Cardiac muscle cell (in vitro differentiated cells and primary cell): ENCODE measurements around the gene SRP72. TPM values are rescaled to one million over a fixed set of nuclear protein-coding genes. Genes with fewer than 3 reads are reported as not detected.

Experiments used
- DNase-seq, 2 donors: peaks; one replicate each; pipeline versions ENCODE4 v3.0.0 to v3.0.0-alpha.2; 2010 to 2017; ENCODE audit warnings: low read depth in 1 of 2, low spot score in 1 of 2
- H3K27ac ChIP-seq: fragments of 200-600 bp; sonication (generic); 2 replicates; pipeline ENCODE4 v1.5.1; 2016
- H3K27me3 ChIP-seq: fragments of 200-600 bp; sonication (generic); 2 replicates; pipeline ENCODE4 v1.6.0; 2016; ENCODE audit warnings: control low read depth
- H3K36me3 ChIP-seq: fragments of 200-600 bp; sonication (generic); 2 replicates; pipeline ENCODE4 v1.5.1; 2016; ENCODE audit warnings: control low read depth
- H3K4me1 ChIP-seq: fragments of 200-600 bp; sonication (generic); 2 replicates; pipeline ENCODE4 v1.8.1; 2017; ENCODE audit warnings: low read depth, mild to moderate bottlenecking, mixed run types
- H3K4me3 ChIP-seq: fragments of 200-600 bp; sonication (generic); 2 replicates; pipeline ENCODE4 v1.5.1; 2016; ENCODE audit warnings: mild to moderate bottlenecking
- H3K9me3 ChIP-seq: fragments of 200-600 bp; sonication (generic); 2 replicates; pipeline ENCODE4 v1.5.1; 2017; ENCODE audit warnings: low read depth, mild to moderate bottlenecking, control low read depth
- polyA plus RNA-seq: library from polyadenylated mRNA; unstranded; fragments of >200 nt; fragmentation: Nextera tagmentation; extraction: Ambion mirVana; gene quantifications from 2 replicates; pipeline ENCODE4 v1.2.1, GENCODE V29; 2016
- total RNA-seq: library from RNA; depleted of rRNA; stranded (reverse); fragments of >200 nt; gene quantifications from 2 replicates; pipeline ENCODE4 v1.2.3, GENCODE V29; 2016
- TF ChIP-seq, protein P1 (sequence below): IDR thresholded peaks from 2 replicates; pipeline ENCODE4 v1.5.1; 2012; ENCODE audit warnings: low read depth, mild to moderate bottlenecking, low read length

Gene SRP72
- total and polyA plus RNA-seq, 2 experiments from 2014 or later, result 46.9 to 87.1 TPM

DNA sequence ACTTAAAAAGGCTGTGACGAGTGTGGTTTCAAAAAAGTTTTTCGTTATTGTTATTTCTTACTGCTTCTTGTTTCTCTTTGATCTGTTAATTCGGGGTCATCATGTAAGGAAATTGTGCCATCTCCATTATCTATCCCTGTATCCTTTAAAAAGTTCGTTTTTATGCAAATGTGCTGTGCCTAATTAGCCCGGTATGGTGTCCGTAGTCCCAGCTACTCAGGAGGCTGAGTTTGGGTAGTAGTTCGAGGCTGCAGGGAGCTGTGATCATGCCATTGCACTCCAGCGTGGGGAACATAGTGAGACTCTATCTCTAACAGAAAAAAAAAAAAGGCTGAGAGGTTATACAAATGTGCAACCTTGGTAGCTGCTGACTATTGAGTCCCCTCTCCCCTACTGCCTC is 83.2 kb downstream of the SRP72 start:
- TF ChIP-seq, protein P1, sequence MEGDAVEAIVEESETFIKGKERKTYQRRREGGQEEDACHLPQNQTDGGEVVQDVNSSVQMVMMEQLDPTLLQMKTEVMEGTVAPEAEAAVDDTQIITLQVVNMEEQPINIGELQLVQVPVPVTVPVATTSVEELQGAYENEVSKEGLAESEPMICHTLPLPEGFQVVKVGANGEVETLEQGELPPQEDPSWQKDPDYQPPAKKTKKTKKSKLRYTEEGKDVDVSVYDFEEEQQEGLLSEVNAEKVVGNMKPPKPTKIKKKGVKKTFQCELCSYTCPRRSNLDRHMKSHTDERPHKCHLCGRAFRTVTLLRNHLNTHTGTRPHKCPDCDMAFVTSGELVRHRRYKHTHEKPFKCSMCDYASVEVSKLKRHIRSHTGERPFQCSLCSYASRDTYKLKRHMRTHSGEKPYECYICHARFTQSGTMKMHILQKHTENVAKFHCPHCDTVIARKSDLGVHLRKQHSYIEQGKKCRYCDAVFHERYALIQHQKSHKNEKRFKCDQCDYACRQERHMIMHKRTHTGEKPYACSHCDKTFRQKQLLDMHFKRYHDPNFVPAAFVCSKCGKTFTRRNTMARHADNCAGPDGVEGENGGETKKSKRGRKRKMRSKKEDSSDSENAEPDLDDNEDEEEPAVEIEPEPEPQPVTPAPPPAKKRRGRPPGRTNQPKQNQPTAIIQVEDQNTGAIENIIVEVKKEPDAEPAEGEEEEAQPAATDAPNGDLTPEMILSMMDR, result no peak
- Histone ChIP-seq H3K9me3 (no peaks in the 10 kb centered on the region), H3K4me3 (no peak overlapping the region), H3K36me3 (no peaks in the 10 kb centered on the region), H3K4me1 (no peaks in the 10 kb centered on the region), H3K27ac (no peak overlapping the region), H3K27me3 (no peaks in the 10 kb centered on the region)
- no peak for DNase-seq

DNA sequence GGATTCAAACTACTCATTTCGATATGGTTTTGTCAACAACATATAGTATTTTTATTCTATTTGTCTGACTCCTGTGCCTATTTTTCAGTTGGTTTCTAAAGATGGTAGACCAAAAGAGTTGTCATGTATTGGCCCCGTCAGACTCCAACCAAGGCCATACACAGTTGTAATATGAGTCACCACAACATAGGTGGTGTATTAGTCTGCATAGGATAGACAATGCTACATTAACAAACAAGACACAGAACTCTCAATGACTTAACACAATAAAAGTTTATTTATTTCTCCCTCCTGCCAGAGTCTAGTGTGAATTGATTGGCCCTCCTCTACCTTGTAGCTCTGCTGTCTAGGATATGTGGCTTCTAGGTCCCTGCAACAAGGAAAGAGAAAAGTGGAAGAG is 84.1 kb downstream of the SRP72 start:
- Histone ChIP-seq H3K27ac (no peak overlapping the region), H3K36me3 (no peaks in the 10 kb centered on the region), H3K9me3 (no peaks in the 10 kb centered on the region), H3K27me3 (no peaks in the 10 kb centered on the region), H3K4me3 (no peak overlapping the region), H3K4me1 (no peaks in the 10 kb centered on the region)
- no peak for DNase-seq
- TF ChIP-seq, protein P1, result no peak

DNA sequence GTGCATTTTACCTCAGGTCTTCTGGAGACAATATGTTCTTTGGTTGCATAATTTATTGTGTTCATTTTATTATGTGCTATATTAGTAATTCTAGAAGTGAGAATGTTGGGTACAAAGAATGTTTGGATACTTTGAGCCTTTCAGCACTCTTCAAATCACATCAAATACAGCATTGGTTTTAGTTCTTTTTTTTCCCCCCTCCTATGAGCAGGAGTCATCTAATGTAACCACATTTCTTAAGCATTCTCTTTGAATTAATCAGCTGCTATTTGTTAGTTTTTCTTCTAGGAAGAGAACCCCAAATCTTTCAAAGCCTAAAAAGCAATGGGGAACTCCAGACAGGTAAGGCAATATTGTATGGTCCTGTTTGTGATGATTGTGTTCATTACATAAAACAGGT is 84.9 kb downstream of the SRP72 start:
- H3K4me1 ChIP-seq, result no peaks in the 10 kb centered on the region
- H3K4me3 ChIP-seq, result no peak overlapping the region
- DNase-seq, result no peak
- H3K36me3 ChIP-seq, result no peaks in the 10 kb centered on the region
- no peak overlapping the region for H3K27ac ChIP-seq
- no peaks in the 10 kb centered on the region for H3K27me3 ChIP-seq
- no peaks in the 10 kb centered on the region for H3K9me3 ChIP-seq
- TF ChIP-seq, protein P1, result no peak

Other genes starting within 250 kb of the SRP72 start
- 5.2 and 8.4 TPM in 2 replicates for gene AASDH, start 80.1 kb upstream of the SRP72 start, total RNA-seq
- 13.2 and 15.7 TPM in 2 replicates for gene AASDH, start 80.1 kb upstream of the SRP72 start, polyA plus RNA-seq
- gene PPAT, start 32.0 kb upstream of the SRP72 start, total RNA-seq, result 13.7 and 14.7 TPM in 2 replicates
- gene PPAT, start 32.0 kb upstream of the SRP72 start, polyA plus RNA-seq, result 21.6 and 27.4 TPM in 2 replicates
- gene PAICS, start 31.4 kb upstream of the SRP72 start, total RNA-seq, result 65.3 and 67.1 TPM in 2 replicates
- gene PAICS, start 31.4 kb upstream of the SRP72 start, polyA plus RNA-seq, result 115 and 133 TPM in 2 replicates
- gene ARL9, start 38.2 kb downstream of the SRP72 start, total RNA-seq, result 0.04 and 0.06 TPM in 2 replicates
- 0.06 and 0.98 TPM in 2 replicates for gene ARL9, start 38.2 kb downstream of the SRP72 start, polyA plus RNA-seq
- 0.12 and 1.2 TPM in 2 replicates for gene HOPX, start 213.7 kb downstream of the SRP72 start, total RNA-seq
- 1.4 and 2.6 TPM in 2 replicates for gene HOPX, start 213.7 kb downstream of the SRP72 start, polyA plus RNA-seq